Osteocyte (in vitro differentiated cells): ENCODE data around the gene DNAAF5. TPM values are rescaled to one million over a fixed set of nuclear protein-coding genes. Genes with fewer than 3 reads are reported as not detected.

Source experiments
- DNase-seq: peaks from one replicate; pipeline ENCODE4 v3.0.0; 2021; ENCODE audit warnings: mixed read lengths; ENCODE audit not compliant: unreplicated experiment; ENCODE audit errors: extremely low spot score
- H3K27ac Mint-ChIP-seq: one replicate; pipeline ENCODE4 v1.8.0; 2021; ENCODE audit warnings: mild to moderate bottlenecking, mixed read lengths; ENCODE audit not compliant: unreplicated experiment
- H3K27me3 Mint-ChIP-seq: one replicate; pipeline ENCODE4 v1.8.0; 2021; ENCODE audit warnings: mixed read lengths; ENCODE audit not compliant: unreplicated experiment
- H3K36me3 Mint-ChIP-seq: one replicate; pipeline ENCODE4 v1.8.0; 2021; ENCODE audit warnings: mixed read lengths; ENCODE audit not compliant: unreplicated experiment
- H3K4me1 Mint-ChIP-seq: one replicate; pipeline ENCODE4 v1.8.0; 2021; ENCODE audit warnings: mixed read lengths; ENCODE audit not compliant: unreplicated experiment
- H3K4me3 Mint-ChIP-seq: one replicate; pipeline ENCODE4 v1.8.0; 2021; ENCODE audit warnings: mild to moderate bottlenecking, moderate library complexity, mixed read lengths; ENCODE audit not compliant: unreplicated experiment
- H3K9me3 Mint-ChIP-seq: one replicate; pipeline ENCODE4 v1.8.0; 2021; ENCODE audit warnings: mixed read lengths; ENCODE audit not compliant: unreplicated experiment
- total RNA-seq: library from RNA; stranded (reverse); gene quantifications from 2 replicates; pipeline ENCODE4 v1.2.1, GENCODE V29; 2021
- TF ChIP-seq, protein P1 (sequence below): fragments of 200-600 bp; sonication (generic); IDR thresholded peaks from 2 replicates; pipeline ENCODE4 v1.5.0; 2021; ENCODE audit warnings: antibody characterized with exemption, mild to moderate bottlenecking, moderate library complexity

Gene DNAAF5
- total RNA-seq, 1 donor from 2014 or later, result 28.1 TPM

DNA sequence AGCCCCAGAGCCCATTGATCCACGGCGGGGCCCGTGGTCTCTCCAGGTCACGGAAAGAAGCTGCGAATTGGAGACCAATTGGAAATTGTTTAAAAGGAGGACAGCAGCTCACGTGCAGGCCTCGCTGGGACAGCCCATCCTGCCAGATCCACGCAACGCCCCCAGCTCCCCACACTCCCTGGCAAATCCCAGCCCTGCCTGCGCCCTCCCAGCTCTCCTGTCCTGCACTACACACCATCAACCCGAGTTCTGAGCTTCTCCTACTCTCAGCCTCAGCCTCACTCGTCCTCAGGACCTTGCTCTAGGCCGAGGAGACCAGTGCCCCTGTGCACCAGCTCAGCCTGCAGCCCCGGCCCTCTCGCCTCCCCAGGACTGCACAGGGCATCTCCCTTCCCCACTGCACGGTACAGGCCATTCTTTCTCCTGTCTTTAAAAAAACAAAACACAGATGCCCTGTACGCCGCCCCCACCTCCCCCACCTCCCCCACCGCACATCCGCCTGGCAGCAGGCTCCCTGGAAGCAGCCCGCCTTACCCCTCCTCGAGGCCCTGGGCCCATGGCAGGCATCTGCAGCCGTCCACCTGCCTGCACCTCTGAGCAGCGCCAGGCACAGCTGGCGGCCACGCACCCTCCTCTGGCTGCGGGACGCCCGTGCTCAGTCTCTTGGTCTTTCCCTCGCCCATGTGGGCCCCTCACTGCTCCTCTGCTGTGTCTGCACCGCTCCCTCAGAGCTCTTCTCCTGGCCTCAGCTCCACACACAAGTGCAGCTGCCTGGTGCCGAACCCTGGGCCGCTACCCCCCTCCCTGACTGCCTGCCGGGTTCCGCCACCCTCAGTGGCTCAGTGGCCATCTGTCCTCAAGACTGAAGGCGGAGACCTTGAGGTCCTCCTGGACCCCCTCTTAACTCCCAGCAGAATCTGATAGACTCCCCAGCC is 57.3 kb downstream of the DNAAF5 start:
- H3K36me3 Mint-ChIP-seq, result peaks cover 18% of the 10 kb centered on the region
- H3K27ac Mint-ChIP-seq, result no peak overlapping the region

DNA sequence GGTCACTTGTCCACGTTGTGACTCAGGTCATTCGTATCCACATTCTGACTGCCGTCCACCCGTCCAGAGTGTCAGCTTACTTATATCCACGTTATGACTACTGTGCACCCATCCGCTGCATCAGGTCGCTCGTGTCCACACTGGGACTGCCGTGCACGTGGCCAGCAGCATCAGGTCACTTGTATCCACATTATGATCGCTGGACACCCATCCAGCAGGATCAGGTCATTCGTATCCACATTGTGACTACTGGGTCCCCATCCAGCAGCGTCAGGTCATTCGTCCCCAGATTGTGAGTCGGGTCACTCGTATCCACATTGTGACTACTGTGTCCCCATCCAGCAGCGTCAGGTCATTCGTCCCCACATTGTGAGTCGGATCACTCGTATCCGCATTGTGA is 58.5 kb downstream of the DNAAF5 start:
- Mint-ChIP-seq H3K36me3 (peaks cover 18% of the 10 kb centered on the region), H3K4me1 (peaks cover 28% of the 10 kb centered on the region)

More for the DNA sequence above, 57.3 kb downstream of the DNAAF5 start:
- peaks cover 39% of the 10 kb centered on the region for H3K4me1 Mint-ChIP-seq
- TF ChIP-seq, protein P1, sequence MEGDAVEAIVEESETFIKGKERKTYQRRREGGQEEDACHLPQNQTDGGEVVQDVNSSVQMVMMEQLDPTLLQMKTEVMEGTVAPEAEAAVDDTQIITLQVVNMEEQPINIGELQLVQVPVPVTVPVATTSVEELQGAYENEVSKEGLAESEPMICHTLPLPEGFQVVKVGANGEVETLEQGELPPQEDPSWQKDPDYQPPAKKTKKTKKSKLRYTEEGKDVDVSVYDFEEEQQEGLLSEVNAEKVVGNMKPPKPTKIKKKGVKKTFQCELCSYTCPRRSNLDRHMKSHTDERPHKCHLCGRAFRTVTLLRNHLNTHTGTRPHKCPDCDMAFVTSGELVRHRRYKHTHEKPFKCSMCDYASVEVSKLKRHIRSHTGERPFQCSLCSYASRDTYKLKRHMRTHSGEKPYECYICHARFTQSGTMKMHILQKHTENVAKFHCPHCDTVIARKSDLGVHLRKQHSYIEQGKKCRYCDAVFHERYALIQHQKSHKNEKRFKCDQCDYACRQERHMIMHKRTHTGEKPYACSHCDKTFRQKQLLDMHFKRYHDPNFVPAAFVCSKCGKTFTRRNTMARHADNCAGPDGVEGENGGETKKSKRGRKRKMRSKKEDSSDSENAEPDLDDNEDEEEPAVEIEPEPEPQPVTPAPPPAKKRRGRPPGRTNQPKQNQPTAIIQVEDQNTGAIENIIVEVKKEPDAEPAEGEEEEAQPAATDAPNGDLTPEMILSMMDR, result no peak
- no peak overlapping the region for H3K4me3 Mint-ChIP-seq
- H3K27me3 Mint-ChIP-seq, result no peaks in the 10 kb centered on the region
- no peak for DNase-seq
- H3K9me3 Mint-ChIP-seq, result no peaks in the 10 kb centered on the region

DNA sequence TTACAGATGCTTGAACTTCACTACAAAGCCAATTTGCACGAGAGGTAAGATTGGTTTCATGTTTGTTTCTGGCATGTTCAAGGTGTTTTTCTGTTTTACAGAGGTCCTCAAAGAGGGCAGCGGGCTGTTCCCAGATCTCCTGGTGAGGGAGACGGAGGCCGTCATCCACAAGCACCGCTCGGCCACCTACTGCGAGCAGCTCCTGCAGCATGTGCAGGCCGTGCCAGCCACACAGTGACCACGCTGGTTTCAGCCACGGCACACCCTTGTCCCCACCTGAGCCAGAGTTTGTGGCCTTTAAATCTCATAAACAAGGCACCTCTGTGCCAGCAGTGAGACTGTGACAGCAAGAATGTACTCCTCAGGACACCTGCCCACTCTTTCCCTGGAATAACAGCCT is 58.9 kb downstream of the DNAAF5 start:
- Mint-ChIP-seq H3K36me3 (peaks cover 18% of the 10 kb centered on the region), H3K4me1 (peaks cover 24% of the 10 kb centered on the region), H3K9me3 (no peaks in the 10 kb centered on the region), H3K4me3 (no peak overlapping the region), H3K27me3 (no peaks in the 10 kb centered on the region), H3K27ac (no peak overlapping the region)
- no peak for DNase-seq
- TF ChIP-seq, protein P1, result no peak

More for the DNA sequence above, 58.5 kb downstream of the DNAAF5 start:
- H3K27me3 Mint-ChIP-seq, result no peaks in the 10 kb centered on the region
- no peak overlapping the region for H3K4me3 Mint-ChIP-seq
- no peak for DNase-seq
- TF ChIP-seq, protein P1, result no peak
- no peaks in the 10 kb centered on the region for H3K9me3 Mint-ChIP-seq
- no peak overlapping the region for H3K27ac Mint-ChIP-seq

DNA sequence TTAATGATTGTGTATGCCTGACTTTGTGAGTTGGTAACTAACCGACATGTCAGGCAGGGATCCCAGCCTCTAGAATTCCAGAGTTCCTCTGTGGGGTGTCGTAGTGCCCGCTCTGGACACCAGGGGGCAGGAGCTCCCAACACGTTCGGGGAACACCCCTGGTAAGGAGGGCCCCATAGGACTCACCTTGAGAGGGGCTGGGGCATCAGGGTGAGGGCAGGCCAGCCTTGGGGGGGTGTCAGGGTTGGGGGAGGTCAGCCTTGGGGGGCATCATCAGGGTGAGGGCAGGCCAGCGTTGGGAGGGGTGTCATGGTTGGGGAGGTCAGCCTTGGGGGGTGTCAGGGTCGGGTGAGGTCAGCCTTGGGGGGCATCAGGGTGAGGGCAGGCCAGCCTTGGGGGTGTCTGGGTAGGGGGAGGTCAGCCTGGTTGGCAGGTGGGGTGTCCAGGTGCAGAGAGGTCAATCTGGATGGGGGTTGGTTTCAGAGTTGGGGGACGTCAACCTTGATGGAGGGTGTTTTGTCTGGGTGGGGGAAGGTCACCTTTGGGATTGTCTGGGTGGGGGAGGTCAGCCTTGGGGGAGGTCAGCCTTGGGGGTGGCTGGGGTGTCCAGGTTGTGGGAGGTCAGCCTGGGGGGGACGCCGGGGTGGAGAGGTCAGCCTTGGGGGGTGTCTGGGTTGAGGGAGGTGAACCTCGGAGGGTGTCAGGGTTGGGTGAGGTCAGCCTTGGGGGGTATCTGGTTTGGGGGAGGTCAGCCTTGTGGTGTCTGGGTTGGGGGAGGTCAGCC is 60.2 kb downstream of the DNAAF5 start:
- Mint-ChIP-seq H3K27me3 (no peaks in the 10 kb centered on the region), H3K27ac (no peak overlapping the region), H3K36me3 (peaks cover 18% of the 10 kb centered on the region), H3K4me3 (no peak overlapping the region), H3K4me1 (peaks cover 11% of the 10 kb centered on the region), H3K9me3 (no peaks in the 10 kb centered on the region)
- TF ChIP-seq, protein P1, result peak; percentile 77
- DNase-seq, result peak; percentile 93
